GM18505 (cell line): ENCODE results near the gene KIAA1549.
A peak's percentile ranks its signal among the peaks of the same experiment; 100 is the strongest.

ENCODE experiments used
- ATAC-seq: cut with Tn5 transposase; IDR thresholded peaks from one replicate; pipeline ENCODE4 v1.9.1; 2021; ENCODE audit not compliant: unreplicated experiment
- POLR2A ChIP-seq: IDR thresholded peaks from 4 replicates; pipeline ENCODE4 v1.6.1; 2011; ENCODE audit warnings: borderline replicate concordance; ENCODE audit not compliant: insufficient read depth, insufficient read length; ENCODE audit errors: extremely low read depth

Gene KIAA1549

GRCh38 chr7:138887085-138887710, 94.0 kb downstream of the KIAA1549 start:
- no peak for ATAC-seq
- TF ChIP-seq POLR2A: no peak

GRCh38 chr7:138886501-138886917, 94.7 kb downstream of the KIAA1549 start:
- TF ChIP-seq POLR2A: no peak
- peak; percentile 84 for ATAC-seq

- no peak for TF ChIP-seq POLR2A
- no peak for ATAC-seq
Measured at GRCh38 chr7:138885383-138886147, 95.6 kb downstream of the KIAA1549 start.

- TF ChIP-seq POLR2A: no peak
- no peak for ATAC-seq
Measured at GRCh38 chr7:138882249-138882648, 98.9 kb downstream of the KIAA1549 start.

- no peak for ATAC-seq
- no peak for TF ChIP-seq POLR2A
Measured at GRCh38 chr7:138881579-138882188, 99.5 kb downstream of the KIAA1549 start.

DNA sequence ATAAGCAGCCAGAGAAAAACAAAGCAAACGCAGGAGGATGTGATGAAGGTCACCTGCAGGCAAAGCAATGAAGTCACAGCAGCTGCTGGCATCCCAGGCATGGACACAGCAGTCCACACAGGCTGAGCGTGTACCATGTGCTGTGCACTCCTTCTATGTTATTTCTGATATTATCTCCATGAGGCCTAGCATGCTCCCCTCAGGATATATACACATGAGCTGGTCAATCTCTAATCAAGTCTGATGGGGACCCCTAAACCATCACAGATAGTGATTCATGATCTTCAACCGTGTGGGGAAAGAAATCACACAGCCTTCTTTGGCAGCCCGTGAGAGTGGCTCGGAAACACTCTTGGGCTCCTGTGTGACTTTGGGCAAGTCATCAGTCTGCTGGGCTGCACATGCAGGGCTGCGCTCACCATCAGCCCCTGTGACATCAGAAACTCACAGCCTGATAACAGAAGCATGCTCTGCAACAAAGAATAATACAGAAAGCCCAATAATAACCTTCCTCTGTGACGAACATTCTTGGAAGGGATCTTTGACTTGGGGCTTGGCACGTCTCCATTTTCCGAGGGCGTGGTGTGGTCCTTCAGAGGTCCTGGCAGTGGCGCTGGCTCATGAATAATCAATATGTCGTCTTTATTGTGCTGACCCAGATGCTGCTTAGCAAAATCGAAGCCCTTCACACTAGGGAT, 100.2 kb downstream of the KIAA1549 start:
- ATAC-seq: no peak
- TF ChIP-seq POLR2A: no peak

DNA sequence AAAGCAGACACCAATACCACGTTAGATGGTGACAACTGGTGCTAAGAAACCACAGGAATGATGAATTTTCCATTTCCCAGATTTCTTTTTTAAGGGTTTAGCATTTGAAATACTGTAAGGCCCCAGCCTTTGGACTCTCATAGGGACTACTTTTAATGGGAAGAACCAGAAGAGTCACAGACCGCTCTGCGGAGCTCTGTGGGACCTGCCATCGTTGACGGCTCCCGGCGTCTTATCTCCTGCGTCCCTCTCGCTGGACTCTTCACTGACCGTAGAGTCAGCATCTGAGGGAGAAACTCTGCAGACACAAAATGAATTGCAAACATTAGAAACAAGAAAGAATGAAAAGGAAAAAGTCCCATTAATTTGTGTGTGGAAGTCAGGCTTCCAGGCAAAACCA, 101.8 kb downstream of the KIAA1549 start:
- ATAC-seq: no peak
- TF ChIP-seq POLR2A: no peak

DNA sequence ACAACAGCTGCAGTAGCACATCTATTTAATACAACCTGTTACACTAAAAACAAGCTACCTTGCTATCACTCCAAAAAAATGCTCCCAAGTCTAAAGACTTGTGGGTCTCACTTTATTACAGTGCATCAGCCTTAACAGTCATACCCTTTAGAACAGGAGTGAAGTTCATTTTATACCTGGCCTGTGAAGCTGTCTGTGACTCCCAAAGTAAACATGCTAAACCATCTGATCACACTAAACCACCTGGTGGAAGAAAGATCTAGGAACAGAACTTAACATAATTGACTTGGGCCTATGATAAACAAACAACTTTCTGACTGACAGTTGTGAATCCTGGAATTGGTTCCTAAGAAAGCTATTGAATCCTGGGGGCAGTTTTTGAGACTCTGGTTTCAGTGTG, 102.3 kb downstream of the KIAA1549 start:
- no peak for TF ChIP-seq POLR2A
- no peak for ATAC-seq

- TF ChIP-seq POLR2A: no peak
- ATAC-seq: no peak
Measured at GRCh38 chr7:138878051-138878450, 103.1 kb downstream of the KIAA1549 start.

- no peak for TF ChIP-seq POLR2A
- ATAC-seq: no peak
Measured at GRCh38 chr7:138876326-138876725, 104.9 kb downstream of the KIAA1549 start.

DNA sequence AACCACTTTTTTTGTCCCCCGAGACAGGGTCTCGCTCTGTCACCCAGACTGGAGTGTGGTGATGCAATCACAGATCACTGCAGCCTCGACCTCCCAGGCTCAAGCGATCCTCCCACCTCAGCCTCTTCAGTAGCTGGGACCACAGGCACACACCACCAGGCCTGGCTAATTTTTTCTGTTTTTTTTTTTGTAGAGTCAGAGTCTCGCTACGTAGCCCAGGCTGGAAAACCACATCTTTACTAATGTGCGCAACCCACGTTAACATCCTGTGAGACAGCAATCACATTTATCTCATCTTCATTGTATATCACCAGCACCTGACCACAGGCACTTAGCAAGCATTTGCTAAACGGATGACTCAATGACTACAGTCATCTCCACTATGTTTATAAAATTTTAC, 105.4 kb downstream of the KIAA1549 start:
- ATAC-seq: no peak

GRCh38 chr7:138873220-138873892, 107.8 kb downstream of the KIAA1549 start:
- no peak for ATAC-seq
- TF ChIP-seq POLR2A: no peak

More for the DNA sequence above, 105.4 kb downstream of the KIAA1549 start:
- TF ChIP-seq POLR2A: no peak

DNA sequence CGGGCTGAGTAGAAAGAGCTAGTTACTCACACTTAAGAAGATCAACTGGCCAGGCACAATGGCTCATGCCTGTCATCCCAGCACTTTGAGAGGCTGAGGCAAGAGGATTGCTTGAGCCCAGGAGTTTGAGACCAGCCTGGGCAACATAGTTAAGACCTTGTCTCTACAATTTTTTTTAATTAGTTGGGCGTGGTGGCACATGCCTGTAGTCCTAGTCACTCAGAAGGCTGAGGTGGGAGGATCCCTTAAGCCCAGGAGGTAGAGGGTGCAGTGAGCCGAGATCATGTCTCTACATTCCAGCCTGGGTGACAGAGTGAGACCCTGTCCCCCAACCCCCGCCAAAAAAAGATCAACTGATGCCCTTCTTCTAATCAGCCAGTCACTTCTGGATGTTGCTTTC, 108.6 kb downstream of the KIAA1549 start:
- ATAC-seq: no peak
- no peak for TF ChIP-seq POLR2A
